HL-60/S4 treated with phorbol 12-myristate 13-acetate at 8.2 ng/mL for 4 days and 3 days (cell line): Measurements from ENCODE around the gene KATNAL2.
"Not testable (repeated sequence)": the region's sequence is repeated elsewhere in the genome, so short reads cannot be mapped to it uniquely, and the experiment has no call there.

Experiments used
- in situ Hi-C: fragments of 300-500 bp; cut with MboI; formaldehyde crosslinking; loops from 2 replicates; pipeline ENCODE4 v1.15.0; 2022; ENCODE audit warnings: low sequenced_read_pairs

Gene KATNAL2

DNA sequence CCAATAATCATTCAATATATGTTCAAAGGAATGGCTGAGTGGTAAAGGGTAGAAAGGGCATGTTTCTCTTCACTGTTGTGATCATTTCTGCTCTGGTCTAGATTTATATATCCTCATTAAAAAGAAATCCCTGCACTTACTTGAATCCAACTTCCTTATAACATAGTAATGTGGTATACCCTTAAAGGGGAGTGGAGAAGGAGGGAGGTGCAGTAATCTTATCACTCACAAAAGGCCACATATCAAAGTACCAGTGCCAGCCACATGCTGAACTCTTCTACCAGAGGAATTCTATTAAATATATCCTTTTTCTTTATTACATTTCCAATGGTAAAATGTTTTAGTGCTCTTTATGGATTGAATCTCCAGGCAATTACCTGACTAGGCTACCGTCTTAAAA is 3.3 kb downstream of the KATNAL2 start:
- in situ Hi-C loops = no loop called here

DNA sequence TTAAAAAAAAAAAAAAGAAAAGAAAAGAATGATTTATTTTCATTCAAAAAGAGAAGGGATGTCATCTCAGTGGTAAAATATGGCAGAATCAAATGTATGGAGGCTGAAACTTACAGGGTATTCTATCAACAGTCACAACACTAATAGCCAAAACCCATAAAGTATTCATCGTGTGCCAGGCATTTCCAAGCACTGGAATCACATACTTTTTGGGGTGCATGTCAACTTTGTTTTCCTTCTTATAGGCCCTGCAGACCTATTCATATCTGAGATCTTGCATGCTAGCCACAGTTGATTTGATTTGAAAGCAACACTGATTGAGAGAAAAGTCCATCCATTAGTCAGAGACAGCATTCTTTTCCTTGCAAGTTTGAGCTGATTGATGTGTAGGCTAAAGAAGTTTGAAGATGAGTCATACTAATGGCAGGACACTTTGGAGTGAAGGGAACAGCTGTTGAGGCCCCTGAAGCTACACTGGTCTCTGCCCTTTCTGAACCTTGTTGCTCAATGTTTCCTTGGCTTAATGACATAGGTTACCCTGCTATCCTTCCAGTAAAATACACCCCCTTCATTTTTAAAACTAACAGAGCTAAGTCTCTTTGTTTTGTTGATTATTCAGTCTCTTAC is 22.0 kb downstream of the KATNAL2 start:
- in situ Hi-C loops = no loop called here

DNA sequence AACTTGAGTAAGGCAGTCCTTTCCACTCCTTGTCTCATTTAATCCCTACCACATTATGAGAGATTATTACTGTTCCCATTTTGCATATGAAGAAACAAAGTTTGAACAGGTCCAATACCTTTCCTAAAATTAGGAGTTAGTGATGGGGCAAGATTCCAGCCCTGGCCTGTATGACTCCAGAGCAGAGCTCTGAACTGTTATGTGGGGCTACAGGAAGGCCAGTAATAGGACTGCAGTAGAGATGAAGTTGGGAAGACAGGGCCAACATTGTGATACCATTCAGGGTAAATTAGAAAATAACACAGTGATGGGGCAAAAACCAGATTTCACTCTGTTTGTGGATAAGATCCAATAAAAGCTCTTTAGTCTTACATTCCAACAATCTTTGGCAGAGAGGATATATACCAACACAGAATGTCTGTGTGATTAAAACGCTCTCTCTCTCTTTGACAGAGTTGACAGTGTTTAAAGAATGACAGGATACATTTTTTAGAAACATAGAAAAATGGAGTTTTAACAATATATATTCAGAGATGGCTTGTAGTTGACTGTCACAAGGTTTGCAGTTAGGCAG is 22.7 kb downstream of the KATNAL2 start:
- in situ Hi-C loops = no loop called here

DNA sequence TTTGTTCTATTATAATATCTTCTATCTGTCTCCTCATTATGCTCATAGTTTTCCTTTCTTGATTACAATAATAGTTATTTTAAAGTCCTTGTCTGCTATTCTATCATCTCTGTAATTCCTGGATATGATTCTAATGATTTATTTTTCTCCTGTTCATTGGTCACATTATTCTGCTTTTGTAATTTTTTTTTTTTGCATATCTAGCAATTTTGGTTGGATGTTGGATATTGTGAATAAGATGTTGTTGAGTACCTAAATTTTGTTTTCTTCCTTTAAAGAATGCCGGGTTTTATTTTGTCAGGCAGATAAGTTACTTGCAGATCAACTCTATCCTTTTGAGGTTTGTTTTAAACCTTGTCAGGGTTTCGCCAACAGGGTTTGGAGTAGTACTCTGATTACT is 25.2 kb downstream of the KATNAL2 start:
- in situ Hi-C loops = no loop called here

DNA sequence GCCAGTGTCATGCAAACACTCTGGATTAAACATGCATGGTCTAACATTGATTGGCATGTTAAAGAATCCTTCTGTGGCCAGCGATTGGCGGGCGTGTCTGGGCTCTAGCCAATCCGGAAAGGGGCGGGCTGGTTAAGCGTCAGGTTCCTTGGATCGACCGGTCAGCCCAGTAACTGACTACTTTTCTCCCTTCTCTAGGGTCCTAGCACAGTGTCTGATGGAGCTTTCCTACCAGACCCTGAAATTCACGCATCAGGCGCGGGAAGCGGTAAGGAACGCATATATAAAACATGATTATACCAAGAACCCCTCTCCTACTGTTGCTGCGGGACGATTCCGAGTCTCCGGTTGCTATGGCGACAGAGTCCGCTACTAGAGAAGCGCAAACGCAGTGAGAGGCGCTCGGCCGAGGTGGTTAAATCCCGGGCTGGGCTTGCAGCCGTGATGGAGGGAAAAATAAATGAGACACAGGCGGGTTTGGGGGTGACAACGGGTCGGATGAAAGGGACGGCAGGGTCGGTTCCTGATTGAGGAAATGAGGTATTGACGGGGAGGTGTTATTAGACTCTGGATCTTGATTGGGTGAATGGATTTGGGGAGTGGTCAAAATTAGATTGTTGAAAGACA is 29.4 kb downstream of the KATNAL2 start:
- in situ Hi-C loops = no loop called here

DNA sequence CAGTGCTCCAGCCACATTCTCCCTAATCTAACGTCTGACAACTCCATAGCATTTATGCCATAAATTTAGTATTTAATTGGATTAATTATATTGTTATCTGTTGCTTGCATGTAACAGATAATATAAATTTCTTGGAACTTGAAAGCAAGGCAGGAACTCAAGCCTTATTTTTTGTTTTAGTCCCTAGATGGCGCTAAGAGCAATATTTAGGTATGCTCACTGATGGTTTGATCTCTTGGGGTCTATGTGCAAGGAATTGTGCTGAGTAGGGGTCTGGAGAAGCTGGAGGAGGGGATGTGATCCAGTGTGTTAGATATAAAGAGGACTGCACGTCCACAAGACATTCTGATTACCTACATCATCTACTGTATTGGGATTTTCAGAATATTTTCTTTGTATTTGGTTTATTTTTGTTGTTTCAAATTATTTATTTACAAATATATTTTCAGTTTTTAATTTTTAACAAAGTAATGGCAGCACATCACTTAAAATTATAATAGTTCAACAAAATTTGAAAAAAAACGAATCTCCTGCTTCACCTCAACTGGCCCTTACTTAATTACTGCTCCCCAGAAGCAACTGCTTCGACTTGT is 32.8 kb downstream of the KATNAL2 start:
- in situ Hi-C loops = no loop called here

DNA sequence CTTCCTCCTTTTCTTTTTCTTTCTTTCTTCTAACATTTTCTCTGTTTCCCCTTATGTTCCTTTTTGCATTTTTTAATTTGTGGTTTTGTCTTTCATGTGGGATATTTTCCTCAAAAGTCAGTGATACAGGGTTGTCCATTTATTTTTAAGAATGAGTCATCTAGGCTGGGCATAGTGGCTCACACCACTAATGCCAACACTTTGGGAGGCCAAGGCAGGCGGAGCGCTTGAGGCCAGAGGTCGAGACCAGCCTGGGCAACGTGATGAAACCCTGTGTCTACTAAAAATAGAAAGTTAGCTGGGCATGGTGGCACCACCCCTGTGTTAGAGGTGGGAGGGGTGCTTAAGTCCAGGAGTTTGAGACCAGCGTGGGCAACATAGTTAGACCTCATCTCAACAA is 35.8 kb downstream of the KATNAL2 start:
- in situ Hi-C loops = no loop called here

DNA sequence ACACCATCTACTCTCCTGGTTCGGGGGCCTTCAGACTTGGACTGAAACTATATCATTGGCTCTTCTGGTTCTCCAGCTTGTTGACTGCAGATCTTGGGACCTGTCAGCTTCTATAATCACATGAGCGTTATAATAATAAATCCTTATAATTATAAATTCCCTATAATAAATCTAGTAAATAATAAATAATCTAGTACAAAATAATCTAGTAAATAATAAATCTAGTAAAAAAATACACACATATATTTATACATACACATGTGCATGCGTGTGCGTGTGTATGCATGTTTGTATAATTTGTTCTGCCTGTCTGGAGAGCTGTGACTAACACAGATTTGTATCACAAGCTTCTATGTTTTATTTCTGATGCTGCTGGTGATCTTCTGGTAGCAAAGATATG is 40.8 kb downstream of the KATNAL2 start:
- in situ Hi-C loops = no loop called here

DNA sequence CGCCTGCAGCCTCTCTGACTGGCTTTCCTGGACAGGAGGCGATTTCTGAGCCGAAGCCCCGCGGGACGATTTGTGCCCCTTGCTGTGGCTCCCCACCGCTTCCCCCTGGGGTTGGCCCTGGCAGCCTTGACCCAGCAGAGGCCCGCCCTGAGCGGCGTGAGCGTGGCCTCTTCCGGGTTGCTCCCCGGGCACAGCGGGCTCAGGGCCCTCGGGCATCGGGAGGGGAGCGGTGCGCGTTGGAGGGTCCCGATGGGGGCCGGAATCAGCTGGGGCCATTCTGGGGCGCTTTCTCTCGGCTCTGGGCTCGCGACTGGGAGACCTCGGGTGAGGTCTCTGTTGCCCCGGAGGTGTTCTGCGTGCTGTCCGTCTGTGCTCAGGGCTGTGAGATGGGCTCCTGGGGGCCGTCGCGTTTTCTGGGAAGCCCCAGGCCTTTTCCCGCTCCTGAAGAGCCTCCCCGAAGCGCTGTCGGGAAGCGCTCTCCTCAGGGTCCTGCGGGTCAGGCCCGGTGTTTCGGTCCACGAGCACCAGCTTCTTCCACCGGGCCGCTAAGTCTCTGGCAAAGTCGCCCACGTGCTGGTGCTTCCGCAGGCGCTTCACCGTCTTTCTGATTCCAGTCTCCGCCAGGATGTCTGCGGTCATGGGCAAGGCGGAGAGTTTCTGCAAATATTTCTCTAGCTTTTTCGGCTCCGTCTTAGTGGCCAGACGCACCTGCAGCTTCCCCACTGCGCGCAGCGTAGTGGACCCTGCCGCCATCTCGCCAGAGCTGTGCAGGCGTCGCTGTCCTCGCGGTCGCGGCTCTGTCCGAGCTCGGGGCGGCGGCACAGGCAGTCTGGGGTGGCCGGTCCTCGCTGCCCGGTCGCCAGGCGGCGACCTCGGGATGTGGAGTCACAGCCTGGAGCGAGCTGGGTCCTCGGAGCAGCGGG is 46.5 kb downstream of the KATNAL2 start:
- in situ Hi-C loops = not testable (repeated sequence)

DNA sequence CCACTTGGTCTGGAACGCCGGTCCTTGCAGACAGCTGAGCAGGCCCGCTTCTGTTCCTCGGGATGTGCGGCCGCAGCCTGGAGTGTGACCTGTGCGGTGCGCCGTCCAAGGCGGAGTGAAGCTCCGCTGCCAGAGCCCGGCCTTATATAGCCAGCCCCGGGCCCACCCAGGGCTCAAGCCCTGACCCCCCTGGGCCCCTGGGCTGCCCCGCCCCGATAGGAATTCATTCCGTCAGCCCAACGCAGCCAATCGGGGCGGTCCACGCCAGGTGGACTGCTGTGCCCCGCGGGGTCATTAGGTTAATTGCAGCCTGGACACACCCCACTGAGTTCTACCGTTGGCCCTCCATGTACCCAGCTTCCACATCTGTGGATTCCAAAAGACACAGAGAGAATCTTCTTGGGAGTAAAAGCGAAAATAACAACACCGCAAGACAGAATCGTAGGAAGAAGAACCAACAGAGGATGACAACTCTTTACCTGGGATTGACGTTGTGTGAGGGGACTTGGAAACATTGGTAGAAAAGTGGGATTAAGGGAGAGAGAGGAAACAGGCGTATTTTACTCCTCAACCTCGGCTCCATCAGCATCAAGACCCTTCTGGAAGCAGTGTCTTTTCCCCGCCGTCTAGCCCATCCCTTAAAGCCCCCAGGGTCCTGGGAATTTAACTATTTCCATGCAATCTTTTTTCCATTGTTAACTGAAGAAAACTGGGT is 47.3 kb downstream of the KATNAL2 start:
- in situ Hi-C loops = not testable (repeated sequence)

DNA sequence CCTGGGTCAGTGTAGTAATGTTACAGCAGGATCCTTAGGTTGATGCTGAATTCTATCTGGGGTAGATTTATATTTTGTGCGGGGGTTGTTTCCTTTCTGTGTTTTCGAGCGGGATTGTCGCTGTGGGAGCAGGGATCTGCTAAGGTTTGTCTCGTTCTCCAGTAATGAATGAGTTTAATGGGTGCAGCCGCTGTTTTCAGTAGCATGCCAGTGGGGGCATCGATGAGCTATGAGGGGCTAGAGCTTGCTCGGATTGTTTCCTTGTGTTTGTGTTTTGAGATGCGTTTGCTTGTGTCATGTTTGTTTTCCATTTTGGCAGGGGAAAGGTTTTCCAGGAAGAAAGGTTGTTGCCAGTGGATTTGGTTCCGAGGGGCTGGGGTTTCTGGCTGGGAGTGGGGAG is 48.9 kb downstream of the KATNAL2 start:
- in situ Hi-C loops = not testable (repeated sequence)

DNA sequence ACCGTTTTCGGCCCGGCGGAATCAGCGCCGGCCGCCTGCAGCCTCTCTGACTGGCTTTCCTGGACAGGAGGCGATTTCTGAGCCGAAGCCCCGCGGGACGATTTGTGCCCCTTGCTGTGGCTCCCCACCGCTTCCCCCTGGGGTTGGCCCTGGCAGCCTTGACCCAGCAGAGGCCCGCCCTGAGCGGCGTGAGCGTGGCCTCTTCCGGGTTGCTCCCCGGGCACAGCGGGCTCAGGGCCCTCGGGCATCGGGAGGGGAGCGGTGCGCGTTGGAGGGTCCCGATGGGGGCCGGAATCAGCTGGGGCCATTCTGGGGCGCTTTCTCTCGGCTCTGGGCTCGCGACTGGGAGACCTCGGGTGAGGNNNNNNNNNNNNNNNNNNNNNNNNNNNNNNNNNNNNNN is 52.1 kb downstream of the KATNAL2 start:
- in situ Hi-C loops = not testable (repeated sequence)

DNA sequence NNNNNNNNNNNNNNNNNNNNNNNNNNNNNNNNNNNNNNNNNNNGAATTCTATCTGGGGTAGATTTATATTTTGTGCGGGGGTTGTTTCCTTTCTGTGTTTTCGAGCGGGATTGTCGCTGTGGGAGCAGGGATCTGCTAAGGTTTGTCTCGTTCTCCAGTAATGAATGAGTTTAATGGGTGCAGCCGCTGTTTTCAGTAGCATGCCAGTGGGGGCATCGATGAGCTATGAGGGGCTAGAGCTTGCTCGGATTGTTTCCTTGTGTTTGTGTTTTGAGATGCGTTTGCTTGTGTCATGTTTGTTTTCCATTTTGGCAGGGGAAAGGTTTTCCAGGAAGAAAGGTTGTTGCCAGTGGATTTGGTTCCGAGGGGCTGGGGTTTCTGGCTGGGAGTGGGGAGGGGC is 102.5 kb downstream of the KATNAL2 start:
- in situ Hi-C loops = not testable (repeated sequence)

DNA sequence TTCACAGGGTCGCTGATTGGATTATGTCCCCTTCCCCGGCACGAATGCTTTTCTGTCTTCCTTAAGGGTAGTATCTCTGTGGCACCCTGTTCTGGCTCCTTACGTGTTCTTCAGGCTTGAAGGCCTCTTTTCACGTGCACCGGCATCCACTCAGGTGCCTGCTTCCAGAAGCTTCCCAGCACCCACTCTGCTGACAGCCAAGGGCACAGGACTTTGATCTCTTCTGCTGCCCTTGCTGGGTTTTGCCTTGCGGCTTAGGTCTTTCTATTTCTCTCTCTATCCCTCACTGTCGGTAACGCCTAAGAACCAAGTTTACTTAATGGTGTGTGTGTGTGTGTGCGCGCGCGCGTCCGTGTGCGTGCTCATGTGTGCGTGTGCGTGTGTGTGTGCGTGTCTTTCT is 103.4 kb downstream of the KATNAL2 start:
- in situ Hi-C loops = not testable (repeated sequence)

DNA sequence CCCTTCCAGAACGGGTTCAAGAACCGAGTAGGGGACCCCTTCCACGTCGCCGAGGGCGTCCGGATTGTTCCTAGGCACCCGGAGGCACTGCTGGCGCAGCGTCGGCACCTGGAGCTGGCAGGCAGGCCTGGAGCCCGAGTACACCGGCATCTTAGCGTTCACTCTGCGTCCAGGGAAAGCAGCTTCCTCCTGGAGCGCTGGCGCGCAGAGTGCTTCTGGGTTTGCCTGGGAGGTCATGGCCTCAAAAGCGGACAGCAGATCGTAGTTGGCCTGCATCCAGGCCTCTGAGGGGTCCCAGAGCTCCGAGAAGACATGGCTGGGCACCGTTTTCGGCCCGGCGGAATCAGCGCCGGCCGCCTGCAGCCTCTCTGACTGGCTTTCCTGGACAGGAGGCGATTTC is 105.4 kb downstream of the KATNAL2 start:
- in situ Hi-C loops = not testable (repeated sequence)

DNA sequence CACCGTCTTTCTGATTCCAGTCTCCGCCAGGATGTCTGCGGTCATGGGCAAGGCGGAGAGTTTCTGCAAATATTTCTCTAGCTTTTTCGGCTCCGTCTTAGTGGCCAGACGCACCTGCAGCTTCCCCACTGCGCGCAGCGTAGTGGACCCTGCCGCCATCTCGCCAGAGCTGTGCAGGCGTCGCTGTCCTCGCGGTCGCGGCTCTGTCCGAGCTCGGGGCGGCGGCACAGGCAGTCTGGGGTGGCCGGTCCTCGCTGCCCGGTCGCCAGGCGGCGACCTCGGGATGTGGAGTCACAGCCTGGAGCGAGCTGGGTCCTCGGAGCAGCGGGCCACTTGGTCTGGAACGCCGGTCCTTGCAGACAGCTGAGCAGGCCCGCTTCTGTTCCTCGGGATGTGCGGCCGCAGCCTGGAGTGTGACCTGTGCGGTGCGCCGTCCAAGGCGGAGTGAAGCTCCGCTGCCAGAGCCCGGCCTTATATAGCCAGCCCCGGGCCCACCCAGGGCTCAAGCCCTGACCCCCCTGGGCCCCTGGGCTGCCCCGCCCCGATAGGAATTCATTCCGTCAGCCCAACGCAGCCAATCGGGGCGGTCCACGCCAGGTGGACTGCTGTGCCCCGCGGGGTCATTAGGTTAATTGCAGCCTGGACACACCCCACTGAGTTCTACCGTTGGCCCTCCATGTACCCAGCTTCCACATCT is 106.5 kb downstream of the KATNAL2 start:
- in situ Hi-C loops = not testable (repeated sequence)

DNA sequence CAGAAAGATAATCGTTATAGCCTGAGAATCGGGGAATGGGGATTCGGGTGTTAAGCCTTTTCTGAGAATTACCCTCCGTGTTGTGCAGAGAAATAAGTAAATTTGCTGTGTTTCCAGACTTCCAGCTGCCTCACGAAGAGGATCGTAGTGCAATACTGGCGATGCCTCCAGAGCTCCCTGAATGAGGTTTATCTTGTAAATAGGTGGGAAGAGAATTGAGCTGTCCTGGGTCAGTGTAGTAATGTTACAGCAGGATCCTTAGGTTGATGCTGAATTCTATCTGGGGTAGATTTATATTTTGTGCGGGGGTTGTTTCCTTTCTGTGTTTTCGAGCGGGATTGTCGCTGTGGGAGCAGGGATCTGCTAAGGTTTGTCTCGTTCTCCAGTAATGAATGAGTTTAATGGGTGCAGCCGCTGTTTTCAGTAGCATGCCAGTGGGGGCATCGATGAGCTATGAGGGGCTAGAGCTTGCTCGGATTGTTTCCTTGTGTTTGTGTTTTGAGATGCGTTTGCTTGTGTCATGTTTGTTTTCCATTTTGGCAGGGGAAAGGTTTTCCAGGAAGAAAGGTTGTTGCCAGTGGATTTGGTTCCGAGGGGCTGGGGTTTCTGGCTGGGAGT is 108.3 kb downstream of the KATNAL2 start:
- in situ Hi-C loops = not testable (repeated sequence)

DNA sequence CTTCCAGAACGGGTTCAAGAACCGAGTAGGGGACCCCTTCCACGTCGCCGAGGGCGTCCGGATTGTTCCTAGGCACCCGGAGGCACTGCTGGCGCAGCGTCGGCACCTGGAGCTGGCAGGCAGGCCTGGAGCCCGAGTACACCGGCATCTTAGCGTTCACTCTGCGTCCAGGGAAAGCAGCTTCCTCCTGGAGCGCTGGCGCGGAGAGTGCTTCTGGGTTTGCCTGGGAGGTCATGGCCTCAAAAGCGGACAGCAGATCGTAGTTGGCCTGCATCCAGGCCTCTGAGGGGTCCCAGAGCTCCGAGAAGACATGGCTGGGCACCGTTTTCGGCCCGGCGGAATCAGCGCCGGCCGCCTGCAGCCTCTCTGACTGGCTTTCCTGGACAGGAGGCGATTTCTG is 111.3 kb downstream of the KATNAL2 start:
- in situ Hi-C loops = not testable (repeated sequence)

DNA sequence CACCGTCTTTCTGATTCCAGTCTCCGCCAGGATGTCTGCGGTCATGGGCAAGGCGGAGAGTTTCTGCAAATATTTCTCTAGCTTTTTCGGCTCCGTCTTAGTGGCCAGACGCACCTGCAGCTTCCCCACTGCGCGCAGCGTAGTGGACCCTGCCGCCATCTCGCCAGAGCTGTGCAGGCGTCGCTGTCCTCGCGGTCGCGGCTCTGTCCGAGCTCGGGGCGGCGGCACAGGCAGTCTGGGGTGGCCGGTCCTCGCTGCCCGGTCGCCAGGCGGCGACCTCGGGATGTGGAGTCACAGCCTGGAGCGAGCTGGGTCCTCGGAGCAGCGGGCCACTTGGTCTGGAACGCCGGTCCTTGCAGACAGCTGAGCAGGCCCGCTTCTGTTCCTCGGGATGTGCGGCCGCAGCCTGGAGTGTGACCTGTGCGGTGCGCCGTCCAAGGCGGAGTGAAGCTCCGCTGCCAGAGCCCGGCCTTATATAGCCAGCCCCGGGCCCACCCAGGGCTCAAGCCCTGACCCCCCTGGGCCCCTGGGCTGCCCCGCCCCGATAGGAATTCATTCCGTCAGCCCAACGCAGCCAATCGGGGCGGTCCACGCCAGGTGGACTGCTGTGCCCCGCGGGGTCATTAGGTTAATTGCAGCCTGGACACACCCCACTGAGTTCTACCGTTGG is 112.4 kb downstream of the KATNAL2 start:
- in situ Hi-C loops = not testable (repeated sequence)
